ENCODE measurements around the gene APBB3. TPM values are rescaled to one million over a fixed set of nuclear protein-coding genes. Genes with fewer than 3 reads are reported as not detected.

Gene APBB3
- total RNA-seq, 1 experiment from 2014 or later, result 25.1 TPM

DNA sequence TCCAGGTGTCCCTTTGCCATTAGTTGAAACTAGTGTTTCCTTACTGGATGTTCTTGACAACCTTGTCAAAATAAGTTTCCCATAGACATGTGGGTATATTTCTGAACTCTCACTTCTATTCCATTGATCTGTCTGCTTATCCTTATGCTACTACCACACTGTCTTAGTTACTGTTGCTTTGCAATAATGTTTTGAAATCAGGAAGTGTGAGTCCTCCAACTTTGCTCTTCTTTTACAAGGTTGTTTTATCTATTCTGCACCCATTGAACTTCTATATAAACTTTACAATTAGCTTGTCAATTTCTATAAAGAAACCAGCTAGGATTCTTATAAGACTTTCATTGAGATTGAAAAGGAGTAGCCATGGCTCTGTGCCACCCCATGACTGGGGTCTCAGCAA, 44.3 kb upstream of the APBB3 start:
- Mint-ChIP-seq H3K4me1 (ENCODE audit: low read depth, unreplicated experiment) (no peaks in the 10 kb centered on the region), H3K36me3 (ENCODE audit: insufficient read depth, unreplicated experiment) (no peaks in the 10 kb centered on the region), H3K27ac (ENCODE audit: unreplicated experiment) (no peak overlapping the region), H3K4me3 (ENCODE audit: unreplicated experiment) (no peak overlapping the region), H3K27me3 (ENCODE audit: insufficient read depth, unreplicated experiment) (no peaks in the 10 kb centered on the region), H3K9me3 (ENCODE audit: unreplicated experiment) (peaks cover 9% of the 10 kb centered on the region)
- ChIA-PET POLR2A (no interaction called here), CTCF (no interaction called here)
- no peaks in the 10 kb centered on the region for H3K36me3 ChIP-seq (ENCODE audit: control insufficient read depth, insufficient read depth, low read length)
- H3K27me3 ChIP-seq (replicated peaks; ENCODE audit: control insufficient read depth, insufficient read depth, low read length), result no peaks in the 10 kb centered on the region
- no peak overlapping the region for H3K4me3 ChIP-seq (ENCODE audit: low read depth, low read length)
- no peaks in the 10 kb centered on the region for H3K4me1 ChIP-seq
- TF ChIP-seq, protein P1, sequence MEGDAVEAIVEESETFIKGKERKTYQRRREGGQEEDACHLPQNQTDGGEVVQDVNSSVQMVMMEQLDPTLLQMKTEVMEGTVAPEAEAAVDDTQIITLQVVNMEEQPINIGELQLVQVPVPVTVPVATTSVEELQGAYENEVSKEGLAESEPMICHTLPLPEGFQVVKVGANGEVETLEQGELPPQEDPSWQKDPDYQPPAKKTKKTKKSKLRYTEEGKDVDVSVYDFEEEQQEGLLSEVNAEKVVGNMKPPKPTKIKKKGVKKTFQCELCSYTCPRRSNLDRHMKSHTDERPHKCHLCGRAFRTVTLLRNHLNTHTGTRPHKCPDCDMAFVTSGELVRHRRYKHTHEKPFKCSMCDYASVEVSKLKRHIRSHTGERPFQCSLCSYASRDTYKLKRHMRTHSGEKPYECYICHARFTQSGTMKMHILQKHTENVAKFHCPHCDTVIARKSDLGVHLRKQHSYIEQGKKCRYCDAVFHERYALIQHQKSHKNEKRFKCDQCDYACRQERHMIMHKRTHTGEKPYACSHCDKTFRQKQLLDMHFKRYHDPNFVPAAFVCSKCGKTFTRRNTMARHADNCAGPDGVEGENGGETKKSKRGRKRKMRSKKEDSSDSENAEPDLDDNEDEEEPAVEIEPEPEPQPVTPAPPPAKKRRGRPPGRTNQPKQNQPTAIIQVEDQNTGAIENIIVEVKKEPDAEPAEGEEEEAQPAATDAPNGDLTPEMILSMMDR (IDR thresholded peaks at IDR 0.05; ENCODE audit: insufficient read depth in 1 of 2, low read depth in 1 of 2, low read length in 1 of 2, severe bottlenecking in 1 of 2, unreplicated experiment in 1 of 2), result no peak
- BruUV-seq (replicated peaks), result no TSS peak
- intact Hi-C loops (cut with micrococcal nuclease; ENCODE audit: unreplicated experiment), result no loop called here
- peaks cover 7% of the 10 kb centered on the region; the same call in 1 of the 2 replicates for H3K9me3 ChIP-seq
- DNase-seq, result no peak

DNA sequence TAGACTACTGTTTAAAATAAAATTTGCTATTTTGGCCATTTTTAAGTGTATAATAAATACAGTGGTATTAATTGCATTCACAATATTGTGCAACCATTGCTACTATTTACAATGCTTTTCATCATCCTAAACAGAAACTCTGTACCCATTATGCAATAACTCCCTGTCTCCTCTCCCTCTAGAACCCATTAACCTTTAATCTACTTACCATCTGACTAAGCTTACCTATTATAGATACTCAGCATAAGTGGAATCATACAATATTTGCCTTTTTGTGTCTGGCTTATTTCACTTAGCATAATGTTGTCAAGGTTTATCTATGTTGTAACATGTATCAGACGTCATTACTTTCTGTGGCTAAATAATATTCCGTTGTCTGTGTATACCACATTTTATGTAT, 42.6 kb upstream of the APBB3 start:
- POLR2A ChIA-PET, result interaction anchor here (0.5 kb wide), 1 partner anchor 19 kb away, joined by 4 read pairs; no protein-coding TSS in a partner anchor
- Histone ChIP-seq H3K4me3 (ENCODE audit: low read depth, low read length) (no peak overlapping the region), H3K36me3 (ENCODE audit: control insufficient read depth, insufficient read depth, low read length) (no peaks in the 10 kb centered on the region), H3K4me1 (no peaks in the 10 kb centered on the region), H3K9me3 (peaks cover 7% of the 10 kb centered on the region; the same call in 1 of the 2 replicates), H3K27me3 (replicated peaks; ENCODE audit: control insufficient read depth, insufficient read depth, low read length) (no peaks in the 10 kb centered on the region)
- no peaks in the 10 kb centered on the region for H3K4me1 Mint-ChIP-seq (ENCODE audit: low read depth, unreplicated experiment)
- no TSS peak for BruUV-seq (replicated peaks)
- H3K9me3 Mint-ChIP-seq (ENCODE audit: unreplicated experiment), result peaks cover 9% of the 10 kb centered on the region
- no peak overlapping the region for H3K27ac Mint-ChIP-seq (ENCODE audit: unreplicated experiment)
- TF ChIP-seq, protein P1 (IDR thresholded peaks at IDR 0.05; ENCODE audit: insufficient read depth in 1 of 2, low read depth in 1 of 2, low read length in 1 of 2, severe bottlenecking in 1 of 2, unreplicated experiment in 1 of 2), result no peak
- intact Hi-C loops (cut with micrococcal nuclease; ENCODE audit: unreplicated experiment), result no loop called here
- peaks cover 2% of the 10 kb centered on the region for H3K36me3 Mint-ChIP-seq (ENCODE audit: insufficient read depth, unreplicated experiment)
- CTCF ChIA-PET, result no interaction called here
- no peak for DNase-seq
- no peaks in the 10 kb centered on the region for H3K27me3 Mint-ChIP-seq (ENCODE audit: insufficient read depth, unreplicated experiment)
- no peak overlapping the region for H3K4me3 Mint-ChIP-seq (ENCODE audit: unreplicated experiment)

GRCh38 chr5:140605879-140606278, 41.5 kb upstream of the APBB3 start:
- TF ChIP-seq, protein P1 (IDR thresholded peaks at IDR 0.05; ENCODE audit: insufficient read depth in 1 of 2, low read depth in 1 of 2, low read length in 1 of 2, severe bottlenecking in 1 of 2, unreplicated experiment in 1 of 2), result no peak
- Mint-ChIP-seq H3K9me3 (ENCODE audit: unreplicated experiment) (peaks cover 9% of the 10 kb centered on the region), H3K4me1 (ENCODE audit: low read depth, unreplicated experiment) (no peaks in the 10 kb centered on the region), H3K36me3 (ENCODE audit: insufficient read depth, unreplicated experiment) (peaks cover 4% of the 10 kb centered on the region), H3K4me3 (ENCODE audit: unreplicated experiment) (no peak overlapping the region), H3K27ac (ENCODE audit: unreplicated experiment) (no peak overlapping the region), H3K27me3 (ENCODE audit: insufficient read depth, unreplicated experiment) (no peaks in the 10 kb centered on the region)
- H3K4me1 ChIP-seq, result no peaks in the 10 kb centered on the region
- CTCF ChIA-PET, result no interaction called here
- POLR2A ChIA-PET, result no interaction called here
- intact Hi-C loops (cut with micrococcal nuclease; ENCODE audit: unreplicated experiment), result no loop called here
- H3K9me3 ChIP-seq, result peaks cover 6% of the 10 kb centered on the region; the same call in 1 of the 2 replicates
- H3K4me3 ChIP-seq (ENCODE audit: low read depth, low read length), result no peak overlapping the region
- no peaks in the 10 kb centered on the region for H3K36me3 ChIP-seq (ENCODE audit: control insufficient read depth, insufficient read depth, low read length)
- no peaks in the 10 kb centered on the region for H3K27me3 ChIP-seq (replicated peaks; ENCODE audit: control insufficient read depth, insufficient read depth, low read length)
- no TSS peak for BruUV-seq (replicated peaks)
- DNase-seq, result no peak
